T47D (cell line): ENCODE measurements around the gene RGMA.
A peak's percentile ranks its signal among the peaks of the same experiment; 100 is the strongest.

Experiments
- DNase-seq, 2 experiments: peaks; one replicate each; pipeline versions ENCODE4 v3.0.0 to v3.0.0-alpha.2; 2011 to 2012; ENCODE audit warnings: low read depth in 1 of 2, low spot score in 1 of 2
- JUND ChIP-seq: IDR thresholded peaks from 2 replicates; pipeline ENCODE4 v1.6.1; 2012; ENCODE audit warnings: low read depth
- in situ Hi-C: cut with HindIII; loops from 2 replicates; pipeline ENCODE4 v1.10.0; 2016; ENCODE audit warnings: low sequenced_read_pairs, low pct_unique_long_range_greater_than_20kb

RGMA gene

GRCh38 chr15:93088981-93089726 lies at the start of gene RGMA:
Gene RGMA (minus strand): TSS chr15:93089211. CDS start chr15:93088932, 279 bp downstream.
- in situ Hi-C loops: no loop called here
- peak; percentile 21 to 60 for DNase-seq
- no peak for TF ChIP-seq JUND

- DNase-seq: no peak
- TF ChIP-seq JUND: no peak
- in situ Hi-C loops: no loop called here
Measured at GRCh38 chr15:93136606-93137005, 47.6 kb upstream of the RGMA start.

GRCh38 chr15:93135997-93136397 lies 47.0 kb upstream of the RGMA start:
- in situ Hi-C loops: no loop called here
- DNase-seq: no peak
- TF ChIP-seq JUND: no peak

GRCh38 chr15:93135459-93135858 lies 46.4 kb upstream of the RGMA start:
- DNase-seq: no peak
- TF ChIP-seq JUND: no peak
- in situ Hi-C loops: no loop called here

- TF ChIP-seq JUND: no peak
- DNase-seq: no peak
- in situ Hi-C loops: no loop called here
Measured at GRCh38 chr15:93131485-93132095, 42.6 kb upstream of the RGMA start.

GRCh38 chr15:93129702-93130488 lies 40.9 kb upstream of the RGMA start:
- in situ Hi-C loops: no loop called here

GRCh38 chr15:93127286-93127685 lies 38.3 kb upstream of the RGMA start:
- TF ChIP-seq JUND: no peak
- in situ Hi-C loops: no loop called here
- no peak for DNase-seq

More at GRCh38 chr15:93129702-93130488, 40.9 kb upstream of the RGMA start:
- DNase-seq: no peak
- no peak for TF ChIP-seq JUND

GRCh38 chr15:93126599-93126998 lies 37.6 kb upstream of the RGMA start:
- DNase-seq: no peak
- in situ Hi-C loops: no loop called here
- TF ChIP-seq JUND: no peak

- no peak for TF ChIP-seq JUND
- DNase-seq: no peak
- in situ Hi-C loops: no loop called here
Measured at GRCh38 chr15:93126148-93126547, 37.1 kb upstream of the RGMA start.

- TF ChIP-seq JUND: no peak
- in situ Hi-C loops: no loop called here
- DNase-seq: no peak
Measured at GRCh38 chr15:93124126-93124525, 35.1 kb upstream of the RGMA start.

- DNase-seq: no peak
- in situ Hi-C loops: no loop called here
- TF ChIP-seq JUND: no peak
Measured at GRCh38 chr15:93121973-93122910, 33.2 kb upstream of the RGMA start.

GRCh38 chr15:93121107-93121506 lies 32.1 kb upstream of the RGMA start:
- no peak for TF ChIP-seq JUND
- DNase-seq: no peak
- in situ Hi-C loops: no loop called here

- no peak for DNase-seq
Measured at GRCh38 chr15:93118904-93119303, 29.9 kb upstream of the RGMA start.

More at GRCh38 chr15:93118904-93119303, 29.9 kb upstream of the RGMA start:
- no peak for TF ChIP-seq JUND
- in situ Hi-C loops: no loop called here
